Ovary (tissue), 9 donors: ENCODE measurements around the gene GIN1. TPM values are rescaled to one million over a fixed set of nuclear protein-coding genes. Genes with fewer than 3 reads are reported as not detected.

Source experiments
- DNase-seq, 5 donors: peaks; one replicate each; pipeline ENCODE4 v3.0.0-alpha.2; 2019 to 2020
- H3K27ac ChIP-seq, 2 donors: fragments of 200-600 bp; one replicate each; pipeline versions ENCODE4 v1.5.1 to v1.8.0; 2019 to 2022
- H3K27me3 ChIP-seq: fragments of 200-600 bp; one replicate; pipeline ENCODE4 v1.8.0; 2022
- H3K36me3 ChIP-seq: fragments of 200-600 bp; sonication (generic); one replicate; pipeline ENCODE4 v1.5.1; 2019
- H3K4me1 ChIP-seq: one replicate; pipeline ENCODE4 v1.8.1; 2013; ENCODE audit warnings: mild to moderate bottlenecking, moderate library complexity; ENCODE audit not compliant: insufficient read depth
- H3K4me3 ChIP-seq: fragments of 200-600 bp; sonication (generic); one replicate; pipeline ENCODE4 v1.5.1; 2017
- H3K9me3 ChIP-seq, 2 donors: fragments of 200-600 bp in 1 of 2; sonication (generic) in 1 of 2; one replicate each; pipeline versions ENCODE4 v1.5.1 to v1.8.1; 2013 to 2019; ENCODE audit warnings: mild to moderate bottlenecking in 1 of 2, moderate library complexity in 1 of 2
- EP300 ChIP-seq: sonication (generic); formaldehyde crosslinking; IDR thresholded peaks from one replicate; pipeline ENCODE4 v1.6.1; 2017; ENCODE audit warnings: antibody characterized with exemption
- POLR2A ChIP-seq: fragments of 450-650 bp; IDR thresholded peaks from one replicate; pipeline ENCODE4 v1.6.1; 2017; ENCODE audit warnings: antibody characterized with exemption, mild to moderate bottlenecking, moderate library complexity
- WGBS, 3 donors: extraction: QIAGEN DNeasy Blood & Tissue Kit in 1 of 3; methylation state at CpG; one replicate each; pipeline versions ENCODE4 v1.1.5 to v1.1.7; 2013 to 2017; 5-methylcytosine and 5-hydroxymethylcytosine counted together
- intact Hi-C, 4 donors: fragments of 100-400 bp; cut with DNase I; formaldehyde crosslinking; loops; one replicate each; pipeline versions ENCODE4 v1.11.0 to v1.15.1; 2022 to 2023
- polyA plus RNA-seq, 2 donors: library from polyadenylated mRNA; stranded (reverse); fragments of 200-250 nt in 1 of 2; fragments of 350-450 nt in 1 of 2; fragmentation: Illumina TruSeq in 1 of 2; extraction: RNeasy Lipid Tissue Mini Kit (QIAGEN cat#74804) in 1 of 2; gene quantifications; one replicate each; pipeline ENCODE4 v1.2.3, GENCODE V29; 2013 to 2014
- total RNA-seq, 7 donors: library from RNA; depleted of rRNA in 2 of 7; stranded (reverse); fragments of >200 nt in 2 of 7; fragmentation: NEBNext Ultra II Directional in 3 of 7; extraction: Animal tissue kit (Norgen Biotek cat#: 25700) in 3 of 7; gene quantifications; one replicate each; pipeline versions ENCODE4 v1.1.0 to v1.2.4, GENCODE V29; 2016 to 2023
- TF ChIP-seq, protein P1 (sequence below), 3 donors: fragments of 450-650 bp in 2 of 3; fragments of 200-600 bp in 1 of 3; IDR thresholded peaks; one replicate each; pipeline versions ENCODE4 v1.5.1 to v1.8.0; 2016 to 2022; ENCODE audit warnings: antibody characterized with exemption in 3 of 3, mild to moderate bottlenecking in 1 of 3
- donor health status: DM: no; HTN: no; CAD: no; lungs with moderate emphysema.
- donor health status: DM: no; HTN: no; CAD: no.
- donor health status: Bipolar disorder and iron deficiency.
- donor health status: DM: yes; HTN: yes; CAD: no.
- donor health status: DM: no; HTN: no; CAD: no.
- donor health status: DM: yes; HTN: yes; CAD: no.

The GIN1 gene
- total and polyA plus RNA-seq, 9 donors = 2.0 to 13.3 (median 7.5) TPM

DNA sequence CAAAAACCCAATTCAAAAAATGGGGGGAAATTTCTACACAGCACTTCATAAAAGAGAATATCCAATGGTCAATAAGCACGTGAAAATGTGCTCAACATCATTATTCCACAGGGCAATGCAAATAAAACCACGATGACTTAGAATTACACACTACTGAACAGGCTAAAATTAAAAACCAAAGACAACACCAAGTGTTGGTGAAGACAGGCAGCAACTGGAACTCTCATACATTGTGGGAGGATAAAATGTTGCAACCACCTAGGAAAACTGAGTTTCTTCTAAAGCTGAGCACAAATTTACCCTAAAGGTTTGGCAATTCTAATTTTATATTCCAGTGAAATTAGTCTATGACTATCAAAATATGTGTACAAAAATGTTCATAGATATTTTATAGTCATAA, 9.5 kb downstream of the GIN1 start:
- intact Hi-C loops = no loop called here

GRCh38 chr5:103109277-103109676, 10.7 kb downstream of the GIN1 start:
- no peak for TF ChIP-seq POLR2A
- Histone ChIP-seq H3K4me3 (no peak overlapping the region), H3K36me3 (no peaks in the 10 kb centered on the region), H3K9me3 (no peaks in the 10 kb centered on the region), H3K27ac (no peak overlapping the region), H3K27me3 (no peaks in the 10 kb centered on the region), H3K4me1 (no peaks in the 10 kb centered on the region)
- intact Hi-C loops = no loop called here
- 80 to 95% (median 88%) methylated on average over 1 of the region's 1 CpG for WGBS, 3 donors
- no peak for DNase-seq

More for the DNA sequence above, 9.5 kb downstream of the GIN1 start:
- Histone ChIP-seq H3K27me3 (no peaks in the 10 kb centered on the region), H3K36me3 (no peaks in the 10 kb centered on the region), H3K27ac (no peak overlapping the region), H3K4me1 (no peaks in the 10 kb centered on the region), H3K4me3 (no peak overlapping the region), H3K9me3 (no peaks in the 10 kb centered on the region)
- DNase-seq = no peak
- WGBS, 3 donors = 96 to 98% (median 96%) methylated on average over 2 of the region's 2 CpGs
- TF ChIP-seq EP300 = no peak
- TF ChIP-seq POLR2A = no peak
- TF ChIP-seq, protein P1, sequence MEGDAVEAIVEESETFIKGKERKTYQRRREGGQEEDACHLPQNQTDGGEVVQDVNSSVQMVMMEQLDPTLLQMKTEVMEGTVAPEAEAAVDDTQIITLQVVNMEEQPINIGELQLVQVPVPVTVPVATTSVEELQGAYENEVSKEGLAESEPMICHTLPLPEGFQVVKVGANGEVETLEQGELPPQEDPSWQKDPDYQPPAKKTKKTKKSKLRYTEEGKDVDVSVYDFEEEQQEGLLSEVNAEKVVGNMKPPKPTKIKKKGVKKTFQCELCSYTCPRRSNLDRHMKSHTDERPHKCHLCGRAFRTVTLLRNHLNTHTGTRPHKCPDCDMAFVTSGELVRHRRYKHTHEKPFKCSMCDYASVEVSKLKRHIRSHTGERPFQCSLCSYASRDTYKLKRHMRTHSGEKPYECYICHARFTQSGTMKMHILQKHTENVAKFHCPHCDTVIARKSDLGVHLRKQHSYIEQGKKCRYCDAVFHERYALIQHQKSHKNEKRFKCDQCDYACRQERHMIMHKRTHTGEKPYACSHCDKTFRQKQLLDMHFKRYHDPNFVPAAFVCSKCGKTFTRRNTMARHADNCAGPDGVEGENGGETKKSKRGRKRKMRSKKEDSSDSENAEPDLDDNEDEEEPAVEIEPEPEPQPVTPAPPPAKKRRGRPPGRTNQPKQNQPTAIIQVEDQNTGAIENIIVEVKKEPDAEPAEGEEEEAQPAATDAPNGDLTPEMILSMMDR (IDR thresholded peaks at IDR 0.05) = no peak

- Histone ChIP-seq H3K4me3 (no peak overlapping the region), H3K36me3 (no peaks in the 10 kb centered on the region), H3K27me3 (no peaks in the 10 kb centered on the region), H3K9me3 (no peaks in the 10 kb centered on the region), H3K4me1 (no peaks in the 10 kb centered on the region), H3K27ac (no peak overlapping the region)
- intact Hi-C loops = no loop called here
- TF ChIP-seq EP300 (no peak), POLR2A (no peak)
- TF ChIP-seq, protein P1 (IDR thresholded peaks at IDR 0.05) = no peak
- WGBS, 3 donors = 49 to 93% (median 66%) methylated on average over 2 of the region's 2 CpGs
- DNase-seq = no peak
These were observed 11.9 kb downstream of the GIN1 start for GRCh38 chr5:103108086-103108485.

DNA sequence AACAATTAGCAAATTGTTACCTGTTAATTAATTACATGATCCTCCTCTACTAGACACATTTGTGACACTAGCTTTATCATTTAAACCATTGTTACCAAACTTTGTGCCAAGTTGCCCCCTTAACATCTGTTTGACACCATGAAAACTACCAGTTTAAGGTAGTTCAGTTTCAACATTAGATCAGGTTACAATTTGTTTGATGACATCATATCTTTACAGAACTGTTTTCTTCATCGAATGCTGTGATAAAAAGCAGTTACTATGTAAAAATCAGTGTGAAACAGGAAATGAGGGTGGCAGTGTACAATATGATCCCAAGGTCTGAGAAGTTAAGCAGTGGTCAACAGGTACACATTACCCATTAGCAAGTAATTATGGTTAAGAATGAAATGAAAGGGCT, 17.7 kb downstream of the GIN1 start:
- TF ChIP-seq EP300 (no peak), POLR2A (no peak)
- TF ChIP-seq, protein P1 (IDR thresholded peaks at IDR 0.05) = no peak

GRCh38 chr5:103101079-103101750, 18.7 kb downstream of the GIN1 start:
- TF ChIP-seq EP300 (no peak), POLR2A (no peak)
- TF ChIP-seq, protein P1 (IDR thresholded peaks at IDR 0.05) = no peak
- 93 to 94% (median 93%) methylated on average over 6 of the region's 6 CpGs for WGBS, 3 donors
- no peak for DNase-seq
- intact Hi-C loops = no loop called here
- Histone ChIP-seq H3K27me3 (no peaks in the 10 kb centered on the region), H3K4me1 (no peaks in the 10 kb centered on the region), H3K4me3 (no peak overlapping the region), H3K9me3 (no peaks in the 10 kb centered on the region), H3K27ac (no peak overlapping the region), H3K36me3 (no peaks in the 10 kb centered on the region)

More for the DNA sequence above, 17.7 kb downstream of the GIN1 start:
- Histone ChIP-seq H3K27ac (no peak overlapping the region), H3K27me3 (no peaks in the 10 kb centered on the region), H3K4me3 (no peak overlapping the region), H3K36me3 (no peaks in the 10 kb centered on the region), H3K4me1 (no peaks in the 10 kb centered on the region), H3K9me3 (no peaks in the 10 kb centered on the region)
- intact Hi-C loops = no loop called here
- DNase-seq = no peak
- 73 to 91% (median 88%) methylated on average over 1 of the region's 1 CpG for WGBS, 3 donors
